Measurements from ENCODE around the gene CLDN5.

The CLDN5 gene

GRCh38 chr22:19501897-19502447, 22.2 kb downstream of the CLDN5 start:
- Histone ChIP-seq H3K36me3 (peaks cover 60% of the 10 kb centered on the region), H3K4me3 (ENCODE audit: low read depth in 1 of 2, low read length in 1 of 2) (no peak overlapping the region), H3K4me1 (ENCODE audit: control insufficient read depth in 1 of 2, insufficient read depth in 1 of 2, low read depth in 1 of 2, low read length in 1 of 2) (no peaks in the 10 kb centered on the region), H3K9me3 (no peaks in the 10 kb centered on the region), H3K27ac (no peak overlapping the region), H3K27me3 (no peaks in the 10 kb centered on the region)
- TF ChIP-seq CTCF (IDR thresholded peaks at IDR 0.05): no peak

- Histone ChIP-seq H3K27me3 (no peaks in the 10 kb centered on the region), H3K4me1 (ENCODE audit: control insufficient read depth in 1 of 2, insufficient read depth in 1 of 2, low read depth in 1 of 2, low read length in 1 of 2) (no peaks in the 10 kb centered on the region), H3K4me3 (ENCODE audit: low read depth in 1 of 2, low read length in 1 of 2) (no peak overlapping the region), H3K9me3 (no peaks in the 10 kb centered on the region), H3K27ac (no peak overlapping the region), H3K36me3 (peaks cover 54% of the 10 kb centered on the region)
- no peak for TF ChIP-seq CTCF (IDR thresholded peaks at IDR 0.05)
These were observed 24.3 kb downstream of the CLDN5 start for GRCh38 chr22:19499880-19500242.

GRCh38 chr22:19499236-19499879, 24.9 kb downstream of the CLDN5 start:
- Histone ChIP-seq H3K36me3 (peaks cover 54% of the 10 kb centered on the region), H3K4me1 (ENCODE audit: control insufficient read depth in 1 of 2, insufficient read depth in 1 of 2, low read depth in 1 of 2, low read length in 1 of 2) (no peaks in the 10 kb centered on the region)
- TF ChIP-seq CTCF (IDR thresholded peaks at IDR 0.05): no peak

GRCh38 chr22:19498866-19499190, 25.4 kb downstream of the CLDN5 start:
- Histone ChIP-seq H3K36me3 (peaks cover 57% of the 10 kb centered on the region), H3K27me3 (no peaks in the 10 kb centered on the region), H3K4me3 (ENCODE audit: low read depth in 1 of 2, low read length in 1 of 2) (no peak overlapping the region), H3K9me3 (no peaks in the 10 kb centered on the region), H3K4me1 (ENCODE audit: control insufficient read depth in 1 of 2, insufficient read depth in 1 of 2, low read depth in 1 of 2, low read length in 1 of 2) (no peaks in the 10 kb centered on the region), H3K27ac (no peak overlapping the region)
- TF ChIP-seq CTCF (IDR thresholded peaks at IDR 0.05): no peak

More at GRCh38 chr22:19499236-19499879, 24.9 kb downstream of the CLDN5 start:
- Histone ChIP-seq H3K9me3 (no peaks in the 10 kb centered on the region), H3K27me3 (no peaks in the 10 kb centered on the region), H3K27ac (no peak overlapping the region), H3K4me3 (ENCODE audit: low read depth in 1 of 2, low read length in 1 of 2) (no peak overlapping the region)

- no peaks in the 10 kb centered on the region for H3K9me3 ChIP-seq
- no peak overlapping the region for H3K27ac ChIP-seq
- no peaks in the 10 kb centered on the region for H3K4me1 ChIP-seq (ENCODE audit: control insufficient read depth in 1 of 2, insufficient read depth in 1 of 2, low read depth in 1 of 2, low read length in 1 of 2)
- no peaks in the 10 kb centered on the region for H3K27me3 ChIP-seq
- H3K4me3 ChIP-seq (ENCODE audit: low read depth in 1 of 2, low read length in 1 of 2): no peak overlapping the region
- H3K36me3 ChIP-seq: peaks cover 52% of the 10 kb centered on the region
- no peak for TF ChIP-seq CTCF (IDR thresholded peaks at IDR 0.05)
These were observed 25.9 kb downstream of the CLDN5 start for GRCh38 chr22:19498154-19498865.

Data from neutrophil (primary cell).